Smooth muscle cell (in vitro differentiated cells): ENCODE results near the gene DENR. TPM values are rescaled to one million over a fixed set of nuclear protein-coding genes. Genes with fewer than 3 reads are reported as not detected.
A peak's percentile ranks its signal among the peaks of the same experiment; 100 is the strongest.
"Not testable (repeated sequence)": the region's sequence is repeated elsewhere in the genome, so short reads cannot be mapped to it uniquely, and the experiment has no call there.

Experiments used
- DNase-seq: peaks from one replicate; lab custom pipeline; 2025; ENCODE audit not compliant: unreplicated experiment; lab: John Stamatoyannopoulos, UW
- H2AFZ ChIP-seq: fragments of 200-600 bp; sonication (generic); 2 replicates; pipeline ENCODE4 v1.6.0; 2016; ENCODE audit warnings: antibody characterized with exemption, low read depth, mild to moderate bottlenecking
- H3F3A ChIP-seq: fragments of 200-600 bp; sonication (generic); 2 replicates; pipeline ENCODE4 v1.6.0; 2017; ENCODE audit warnings: antibody characterized with exemption, low read depth
- H3K27ac ChIP-seq: fragments of 200-600 bp; sonication (generic); 2 replicates; pipeline ENCODE4 v1.5.1; 2016; ENCODE audit warnings: low read depth, mild to moderate bottlenecking
- H3K27me3 ChIP-seq: fragments of 200-600 bp; sonication (generic); 2 replicates; pipeline ENCODE4 v1.6.1; 2016; ENCODE audit warnings: low read depth, mild to moderate bottlenecking
- H3K36me3 ChIP-seq: fragments of 200-600 bp; sonication (generic); 2 replicates; pipeline ENCODE4 v1.5.1; 2016; ENCODE audit warnings: low read depth
- H3K4me1 ChIP-seq: fragments of 200-600 bp; sonication (generic); 2 replicates; pipeline ENCODE4 v1.5.1; 2016; ENCODE audit warnings: low read depth
- H3K4me2 ChIP-seq: fragments of 200-600 bp; sonication (generic); 2 replicates; pipeline ENCODE4 v1.6.0; 2016; ENCODE audit warnings: mild to moderate bottlenecking
- H3K4me3 ChIP-seq: fragments of 200-600 bp; sonication (generic); 2 replicates; pipeline ENCODE4 v1.5.1; 2016; ENCODE audit warnings: mild to moderate bottlenecking
- H3K79me2 ChIP-seq: fragments of 200-600 bp; sonication (generic); 2 replicates; pipeline ENCODE4 v1.6.0; 2016; ENCODE audit warnings: low read depth, mild to moderate bottlenecking
- H3K9ac ChIP-seq: fragments of 200-600 bp; sonication (generic); 2 replicates; pipeline ENCODE4 v1.6.0; 2016; ENCODE audit warnings: low read depth
- H3K9me3 ChIP-seq: fragments of 200-600 bp; sonication (generic); replicated peaks from 2 replicates; pipeline ENCODE4 v1.5.1; 2016; ENCODE audit warnings: low read depth
- H4K20me1 ChIP-seq: fragments of 200-600 bp; sonication (generic); 2 replicates; pipeline ENCODE4 v1.6.0; 2016; ENCODE audit warnings: low read depth
- WGBS: methylation state at CpG from one replicate; pipeline ENCODE4 v1.1.7; 2016; ENCODE audit warnings: low lambda C conversion rate; 5-methylcytosine and 5-hydroxymethylcytosine counted together
- polyA plus RNA-seq: library from polyadenylated mRNA; unstranded; fragments of >200 nt; fragmentation: Nextera tagmentation; extraction: Ambion mirVana; gene quantifications from 2 replicates; pipeline ENCODE4 v1.2.1, GENCODE V29; 2016
- total RNA-seq: library from RNA; depleted of rRNA; stranded (reverse); fragments of >200 nt; gene quantifications from 2 replicates; pipeline ENCODE4 v1.2.3, GENCODE V29; 2014
- TF ChIP-seq, protein P1 (sequence below): fragments of 200-600 bp; sonication (generic); IDR thresholded peaks from 2 replicates; pipeline ENCODE4 v1.5.1; 2017; ENCODE audit warnings: borderline replicate concordance, mild to moderate bottlenecking, antibody characterized with exemption; ENCODE audit not compliant: insufficient read depth, poor library complexity, severe bottlenecking

The DENR gene, protein sequence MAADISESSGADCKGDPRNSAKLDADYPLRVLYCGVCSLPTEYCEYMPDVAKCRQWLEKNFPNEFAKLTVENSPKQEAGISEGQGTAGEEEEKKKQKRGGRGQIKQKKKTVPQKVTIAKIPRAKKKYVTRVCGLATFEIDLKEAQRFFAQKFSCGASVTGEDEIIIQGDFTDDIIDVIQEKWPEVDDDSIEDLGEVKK
- 32.5 and 36.3 TPM in 2 replicates for total RNA-seq
- 49.7 and 55.5 TPM in 2 replicates for polyA plus RNA-seq

DNA sequence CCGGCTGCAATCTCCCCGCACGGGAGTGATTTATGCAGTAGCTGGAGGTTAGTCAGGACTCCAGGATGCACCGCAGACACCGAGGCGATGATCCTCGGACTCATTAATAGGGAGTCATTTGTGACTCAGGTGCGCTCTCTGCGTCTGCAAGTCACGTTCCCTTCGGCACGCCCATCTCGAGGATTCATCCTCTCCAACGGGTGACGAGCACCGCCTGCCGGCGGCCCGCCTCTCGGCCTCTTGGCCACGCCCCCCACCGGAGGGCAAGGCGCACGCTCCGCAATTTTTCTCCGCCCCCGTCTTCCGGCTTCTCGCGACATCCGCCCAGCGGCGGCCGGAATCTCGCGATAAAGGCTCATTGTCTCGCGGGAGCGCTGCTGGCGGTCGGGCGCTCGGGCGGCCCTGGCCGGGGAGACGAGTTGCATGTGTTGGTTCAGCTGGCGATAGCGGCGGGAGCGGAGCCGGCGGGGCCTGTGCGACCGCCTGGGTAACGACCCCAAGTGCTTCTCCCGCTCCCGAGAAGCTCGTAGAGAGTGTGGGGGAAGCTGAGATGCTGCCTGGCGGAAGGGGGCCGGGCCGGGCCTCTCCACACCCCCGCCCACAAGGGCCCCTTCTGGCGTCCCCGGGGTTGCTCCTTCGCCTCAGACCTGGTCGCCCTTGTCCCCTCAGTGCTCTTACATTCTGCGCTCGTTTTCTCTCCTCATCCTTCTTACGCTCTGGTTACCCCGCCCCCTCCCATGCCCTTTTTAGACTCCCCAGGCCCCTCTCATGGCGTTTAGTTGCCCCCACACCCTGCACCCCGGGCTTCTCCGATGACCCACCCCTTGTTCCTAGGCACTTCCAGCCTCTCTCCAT lies at the start of gene DENR:
Gene DENR, plus strand, starts transcription at position 361 of the 855 bp plus-strand sequence. CDS start 878 bp downstream, outside the sequence.
- Histone ChIP-seq H3F3A (no peaks in the 10 kb centered on the region), H3K4me1 (peaks cover 15% of the 10 kb centered on the region), H3K79me2 (peaks cover 46% of the 10 kb centered on the region), H3K4me2 (peak within 1 kb of the TSS; percentile 86), H4K20me1 (no peaks in the 10 kb centered on the region), H3K27me3 (no peaks in the 10 kb centered on the region), H3K9ac (peak within 1 kb of the TSS; percentile 95), H3K36me3 (peaks cover 5% of the 10 kb centered on the region), H3K4me3 (peak within 1 kb of the TSS; percentile 79), H3K27ac (peak within 1 kb of the TSS; percentile 80), H2AFZ (peak within 1 kb of the TSS; percentile 56), H3K9me3 (no peaks in the 10 kb centered on the region)
- TF ChIP-seq, protein P1, sequence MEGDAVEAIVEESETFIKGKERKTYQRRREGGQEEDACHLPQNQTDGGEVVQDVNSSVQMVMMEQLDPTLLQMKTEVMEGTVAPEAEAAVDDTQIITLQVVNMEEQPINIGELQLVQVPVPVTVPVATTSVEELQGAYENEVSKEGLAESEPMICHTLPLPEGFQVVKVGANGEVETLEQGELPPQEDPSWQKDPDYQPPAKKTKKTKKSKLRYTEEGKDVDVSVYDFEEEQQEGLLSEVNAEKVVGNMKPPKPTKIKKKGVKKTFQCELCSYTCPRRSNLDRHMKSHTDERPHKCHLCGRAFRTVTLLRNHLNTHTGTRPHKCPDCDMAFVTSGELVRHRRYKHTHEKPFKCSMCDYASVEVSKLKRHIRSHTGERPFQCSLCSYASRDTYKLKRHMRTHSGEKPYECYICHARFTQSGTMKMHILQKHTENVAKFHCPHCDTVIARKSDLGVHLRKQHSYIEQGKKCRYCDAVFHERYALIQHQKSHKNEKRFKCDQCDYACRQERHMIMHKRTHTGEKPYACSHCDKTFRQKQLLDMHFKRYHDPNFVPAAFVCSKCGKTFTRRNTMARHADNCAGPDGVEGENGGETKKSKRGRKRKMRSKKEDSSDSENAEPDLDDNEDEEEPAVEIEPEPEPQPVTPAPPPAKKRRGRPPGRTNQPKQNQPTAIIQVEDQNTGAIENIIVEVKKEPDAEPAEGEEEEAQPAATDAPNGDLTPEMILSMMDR = peak; percentile 60
- WGBS = 1% methylated on average over 60 of the region's 73 CpGs
- peak; percentile 96 for DNase-seq

DNA sequence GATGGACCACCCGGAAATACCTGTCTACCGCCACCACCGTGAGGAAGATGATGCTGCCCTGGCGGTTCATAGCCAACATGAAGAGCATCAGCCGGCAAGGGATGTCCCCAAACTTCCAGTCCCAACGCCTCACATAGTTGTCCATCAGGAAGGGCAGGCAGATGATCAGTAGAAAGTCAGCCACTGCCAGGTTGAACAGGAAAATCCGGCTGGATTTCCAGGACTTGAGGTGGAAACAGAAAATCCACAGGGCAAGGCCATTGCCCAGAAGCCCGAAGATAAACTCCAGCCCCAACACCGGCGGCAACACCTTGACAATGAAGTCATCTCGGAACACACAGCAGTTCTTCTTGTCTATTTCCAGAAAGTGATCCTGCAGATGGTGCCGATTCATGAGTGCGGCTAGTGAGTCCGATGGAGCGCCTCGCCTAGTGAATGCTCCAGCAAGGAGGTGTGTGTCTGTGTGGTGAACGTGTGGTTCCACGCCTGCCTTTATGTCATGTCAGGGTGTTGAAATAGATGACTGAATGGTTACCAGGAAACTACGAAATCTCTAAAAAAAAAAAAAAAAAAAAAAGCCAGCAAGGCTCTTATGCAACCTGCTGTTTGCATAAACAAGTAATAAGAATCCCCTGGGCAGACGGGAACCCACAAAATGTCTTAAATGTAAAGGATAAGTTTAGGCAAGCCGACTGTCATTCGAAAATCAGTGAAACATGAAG lies 49.6 kb upstream of the DENR start, which contains the start of gene HCAR2:
Gene HCAR2, minus strand, starts transcription at position 468 of the 722 bp plus-strand sequence. Its CDS starts 74 bp downstream, at position 394.
- 88% methylated on average over 22 of the region's 22 CpGs for WGBS
- H3K79me2 ChIP-seq, H3K9ac ChIP-seq, H3F3A ChIP-seq, H3K27me3 ChIP-seq, H3K27ac ChIP-seq, H3K36me3 ChIP-seq, H3K4me2 ChIP-seq, H4K20me1 ChIP-seq, H3K4me1 ChIP-seq, H2AFZ ChIP-seq, H3K9me3 ChIP-seq, DNase-seq, H3K4me3 ChIP-seq: not testable (repeated sequence)

DNA sequence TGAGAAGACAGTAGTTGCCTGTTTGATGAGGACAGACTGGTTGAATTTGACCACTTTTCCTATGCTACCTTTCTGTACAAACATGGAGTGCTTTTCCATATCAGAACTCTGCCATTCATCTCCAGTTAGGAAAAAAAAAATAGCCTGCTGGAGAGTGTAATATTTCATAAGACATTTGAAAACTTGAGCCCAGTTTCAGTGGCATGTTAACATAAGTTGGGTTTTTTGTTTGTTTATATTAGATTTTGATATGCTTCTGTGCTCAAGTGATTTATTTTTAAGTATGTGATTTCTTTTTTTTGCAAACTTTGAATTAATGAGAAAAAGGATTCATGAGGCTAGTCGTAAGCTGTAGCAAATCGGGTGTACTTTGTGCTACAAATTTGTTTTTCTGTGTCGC lies 48.8 kb upstream of the DENR start:
- not testable (repeated sequence) for H3K4me2 ChIP-seq, H3K79me2 ChIP-seq, H2AFZ ChIP-seq, DNase-seq, H3K4me1 ChIP-seq, H3K27ac ChIP-seq, H3F3A ChIP-seq, H3K27me3 ChIP-seq, H4K20me1 ChIP-seq, H3K36me3 ChIP-seq, H3K9me3 ChIP-seq, H3K4me3 ChIP-seq, H3K9ac ChIP-seq
- WGBS = 95% methylated on average over 3 of the region's 3 CpGs

DNA sequence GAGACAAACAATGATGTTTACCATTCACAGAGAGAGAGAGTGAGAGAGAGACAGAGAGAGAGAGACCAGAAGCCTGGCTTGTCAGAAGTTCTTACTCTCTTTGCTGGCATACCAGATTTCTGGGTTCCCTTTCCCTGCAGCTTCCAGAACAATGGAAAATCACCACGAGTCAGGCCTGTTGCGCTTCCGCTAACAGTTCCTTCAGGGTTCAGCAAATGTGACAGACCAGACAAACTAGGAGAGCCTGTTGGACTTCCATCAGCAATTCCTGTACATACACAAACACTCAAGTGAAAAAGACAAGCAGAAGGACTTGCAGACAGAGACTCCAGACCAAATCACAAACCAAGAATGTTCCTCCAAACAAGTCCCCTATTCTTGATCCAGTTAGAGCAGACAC lies 43.3 kb upstream of the DENR start:
- H3K4me2 ChIP-seq, H3K27me3 ChIP-seq, H3K27ac ChIP-seq, H4K20me1 ChIP-seq, H2AFZ ChIP-seq, H3K4me3 ChIP-seq, H3F3A ChIP-seq, H3K9ac ChIP-seq, DNase-seq, H3K9me3 ChIP-seq, H3K36me3 ChIP-seq, H3K4me1 ChIP-seq, H3K79me2 ChIP-seq: not testable (repeated sequence)
- WGBS = no CpG with 5 or more reads among the region's 3 CpGs

DNA sequence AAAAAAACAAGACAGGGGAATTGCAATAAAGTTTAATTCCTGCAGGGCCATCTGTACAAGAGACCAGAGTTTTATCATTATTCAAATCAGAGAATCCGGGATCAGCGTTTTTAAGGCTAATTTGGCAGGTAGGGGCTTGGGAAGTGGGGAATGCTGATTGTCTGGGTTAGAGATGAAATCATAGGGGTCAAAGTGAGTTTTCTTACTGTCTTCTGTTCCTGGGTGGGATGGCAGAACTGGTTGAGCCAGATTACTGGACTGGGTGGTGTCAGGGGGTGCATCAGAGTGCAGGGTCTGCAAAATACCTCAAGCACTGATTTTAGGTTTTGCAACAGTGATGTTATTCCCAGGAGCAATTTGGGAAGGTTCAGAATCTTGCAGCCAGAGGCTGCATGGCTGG lies 42.3 kb upstream of the DENR start:
- not testable (repeated sequence) for H3K27me3 ChIP-seq, H3K79me2 ChIP-seq, H3K36me3 ChIP-seq, H3K27ac ChIP-seq, H3K9me3 ChIP-seq, H3K9ac ChIP-seq, DNase-seq, H3K4me3 ChIP-seq, H3K4me2 ChIP-seq, H3F3A ChIP-seq, H4K20me1 ChIP-seq, H3K4me1 ChIP-seq, H2AFZ ChIP-seq
- WGBS = 31% methylated on average over 2 of the region's 2 CpGs

DNA sequence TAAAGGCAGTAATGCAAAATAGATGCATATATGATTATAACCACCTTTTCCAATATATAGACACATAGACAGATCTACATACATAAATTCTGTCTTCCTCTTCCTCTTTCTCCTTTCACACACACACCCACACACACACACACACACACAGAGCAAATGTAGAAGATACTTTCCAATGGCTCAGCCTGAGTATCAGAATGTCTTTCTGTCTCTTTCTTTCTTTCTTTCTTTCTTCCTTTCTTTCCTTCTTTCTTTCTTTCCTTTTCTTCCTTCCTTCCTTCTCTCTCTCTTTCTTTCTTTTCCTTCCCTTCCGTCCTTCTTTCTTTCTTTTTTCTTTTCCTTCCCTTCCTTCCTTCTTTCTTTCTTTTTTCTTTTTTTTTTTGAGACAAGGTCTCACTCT lies 41.4 kb upstream of the DENR start:
- not testable (repeated sequence) for DNase-seq, H3K4me1 ChIP-seq
- WGBS = 84% methylated on average over 1 of the region's 1 CpG

DNA sequence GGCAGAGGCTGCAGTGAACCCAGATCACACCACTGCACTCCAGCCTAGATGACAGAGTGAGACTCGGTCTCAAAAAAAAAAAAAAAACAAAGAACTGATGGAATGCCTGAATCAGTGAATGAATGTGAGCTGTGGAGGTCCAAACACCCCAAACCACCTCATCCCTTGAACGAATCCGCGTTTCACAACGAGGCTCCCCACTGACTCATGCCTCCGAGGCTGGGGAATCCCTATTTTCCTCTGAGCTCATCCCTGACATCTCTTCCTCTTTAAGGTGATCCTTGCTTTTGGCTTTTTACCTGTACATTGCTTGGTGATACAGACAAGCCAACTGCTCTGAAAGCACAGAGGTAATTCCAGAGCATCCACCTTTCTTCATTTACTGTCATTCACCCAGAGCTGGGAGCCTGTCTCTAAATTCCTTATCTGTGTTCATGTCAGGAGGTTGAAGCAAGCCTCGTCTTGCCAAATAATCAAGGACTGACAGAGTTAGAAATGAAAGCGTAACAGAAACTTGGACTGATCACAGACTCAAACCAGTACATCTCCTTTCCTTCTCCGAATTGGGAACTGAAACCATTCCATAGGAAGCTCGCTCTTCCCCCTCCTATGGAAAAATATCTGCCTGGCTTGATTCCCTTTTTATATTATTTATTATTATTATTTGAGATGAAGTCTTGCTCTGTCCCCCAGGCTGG lies 39.0 kb upstream of the DENR start:
- not testable (repeated sequence) for H3K27me3 ChIP-seq, H3K4me1 ChIP-seq, H3F3A ChIP-seq, H3K9me3 ChIP-seq, H3K36me3 ChIP-seq, H2AFZ ChIP-seq, H3K79me2 ChIP-seq, H3K4me2 ChIP-seq, DNase-seq, H3K4me3 ChIP-seq, H4K20me1 ChIP-seq, H3K9ac ChIP-seq
- WGBS = 98% methylated on average over 4 of the region's 10 CpGs
- peak overlapping the region; percentile 35 for H3K27ac ChIP-seq

More for the DNA sequence above, 41.4 kb upstream of the DENR start:
- H3K9ac ChIP-seq, H4K20me1 ChIP-seq, H2AFZ ChIP-seq, H3K9me3 ChIP-seq, H3K36me3 ChIP-seq, H3K4me3 ChIP-seq, H3F3A ChIP-seq, H3K79me2 ChIP-seq, H3K4me2 ChIP-seq, H3K27ac ChIP-seq, H3K27me3 ChIP-seq: not testable (repeated sequence)
